H9 (cell line): ENCODE measurements around the gene CWC27. TPM values are rescaled to one million over a fixed set of nuclear protein-coding genes. Genes with fewer than 3 reads are reported as not detected.

Source experiments
- DNase-seq: peaks from one replicate; pipeline ENCODE4 v3.0.0-alpha.2; 2017
- H2AFZ ChIP-seq: one replicate; pipeline ENCODE4 v1.6.1; 2013; ENCODE audit warnings: mild to moderate bottlenecking, low read length, control low read depth, moderate library complexity
- H2AK5ac ChIP-seq: 2 replicates; pipeline ENCODE4 v1.6.1; 2013; ENCODE audit warnings: low read length, control low read depth, mixed read lengths; ENCODE audit not compliant: insufficient read length
- H2BK120ac ChIP-seq: one replicate; pipeline ENCODE4 v1.6.1; 2013; ENCODE audit warnings: low read depth, mild to moderate bottlenecking, low read length, control low read depth, inconsistent platforms; ENCODE audit not compliant: poor library complexity, severe bottlenecking
- H2BK12ac ChIP-seq: 2 replicates; pipeline ENCODE4 v1.6.1; 2013; ENCODE audit warnings: low read length, control low read depth, mixed read lengths, low read depth; ENCODE audit not compliant: insufficient read length
- H2BK15ac ChIP-seq: 2 replicates; pipeline ENCODE4 v1.6.1; 2013; ENCODE audit warnings: low read depth, low read length, control low read depth
- H2BK20ac ChIP-seq: one replicate; pipeline ENCODE4 v1.6.1; 2013; ENCODE audit warnings: low read depth, mild to moderate bottlenecking, low read length, control low read depth, inconsistent platforms; ENCODE audit not compliant: poor library complexity, severe bottlenecking
- H2BK5ac ChIP-seq: 2 replicates; pipeline ENCODE4 v1.6.1; 2013; ENCODE audit warnings: low read length, control low read depth, mixed read lengths; ENCODE audit not compliant: insufficient read length
- H3K14ac ChIP-seq: 2 replicates; pipeline ENCODE4 v1.6.1; 2013; ENCODE audit warnings: low read length, control low read depth; ENCODE audit not compliant: insufficient read depth
- H3K18ac ChIP-seq: 2 replicates; pipeline ENCODE4 v1.6.1; 2013; ENCODE audit warnings: low read depth, mild to moderate bottlenecking, mixed read lengths, low read length, control low read depth; ENCODE audit not compliant: insufficient read length
- H3K23ac ChIP-seq: 2 replicates; pipeline ENCODE4 v1.6.1; 2013; ENCODE audit warnings: low read length, control low read depth, mixed read lengths, low read depth; ENCODE audit not compliant: insufficient read length
- H3K23me2 ChIP-seq: 2 replicates; pipeline ENCODE4 v1.6.1; 2013; ENCODE audit warnings: low read depth, mild to moderate bottlenecking, mixed read lengths, low read length, control low read depth; ENCODE audit not compliant: insufficient read length, poor library complexity, severe bottlenecking
- H3K27ac ChIP-seq: 2 replicates; pipeline ENCODE4 v1.5.1; 2013; ENCODE audit warnings: low read length, control low read depth, mixed read lengths, low read depth; ENCODE audit not compliant: insufficient read length
- H3K27me3 ChIP-seq: 2 replicates; pipeline ENCODE4 v1.6.1; 2013; ENCODE audit warnings: low read length, control low read depth, inconsistent platforms; ENCODE audit not compliant: insufficient read depth
- H3K4ac ChIP-seq: 2 replicates; pipeline ENCODE4 v1.6.1; 2013; ENCODE audit warnings: low read depth, mild to moderate bottlenecking, control low read depth, inconsistent platforms, low read length, moderate library complexity
- H3K4me1 ChIP-seq: 2 replicates; pipeline ENCODE4 v1.6.1; 2013; ENCODE audit warnings: low read length, control low read depth, inconsistent platforms; ENCODE audit not compliant: insufficient read depth
- H3K4me2 ChIP-seq: 2 replicates; pipeline ENCODE4 v1.6.1; 2013; ENCODE audit warnings: low read length, control low read depth, mixed read lengths; ENCODE audit not compliant: insufficient read length, insufficient read depth
- H3K56ac ChIP-seq: 2 replicates; pipeline ENCODE4 v1.6.1; 2013; ENCODE audit warnings: low read depth, mild to moderate bottlenecking, mixed read lengths, low read length, control low read depth; ENCODE audit not compliant: insufficient read length
- H3K79me1 ChIP-seq: 2 replicates; pipeline ENCODE4 v1.6.1; 2013; ENCODE audit warnings: low read depth, mild to moderate bottlenecking, moderate library complexity, low read length, control low read depth, inconsistent platforms; ENCODE audit not compliant: insufficient read depth, poor library complexity, severe bottlenecking
- H3K79me2 ChIP-seq: 2 replicates; pipeline ENCODE4 v1.6.1; 2013; ENCODE audit warnings: low read length, control low read depth, inconsistent platforms; ENCODE audit not compliant: insufficient read depth
- H3K9ac ChIP-seq: 2 replicates; pipeline ENCODE4 v1.6.1; 2013; ENCODE audit warnings: low read length, control low read depth, mixed read lengths; ENCODE audit not compliant: insufficient read length; ENCODE audit errors: extremely low read depth
- H3K9me3 ChIP-seq: one replicate; pipeline ENCODE4 v1.6.1; 2013; ENCODE audit warnings: low read depth, low read length, inconsistent platforms; ENCODE audit not compliant: control insufficient read depth
- H3T11ph ChIP-seq: one replicate; pipeline ENCODE4 v1.6.1; 2013; ENCODE audit warnings: mild to moderate bottlenecking, low read length, control low read depth, inconsistent platforms
- H4K20me1 ChIP-seq: one replicate; pipeline ENCODE4 v1.6.1; 2013; ENCODE audit not compliant: control insufficient read depth, insufficient read length, insufficient read depth
- H4K5ac ChIP-seq: 2 replicates; pipeline ENCODE4 v1.6.1; 2013; ENCODE audit warnings: low read depth, mild to moderate bottlenecking, mixed read lengths, low read length, control low read depth; ENCODE audit not compliant: insufficient read length
- H4K8ac ChIP-seq: replicated peaks from 2 replicates; pipeline ENCODE4 v1.6.1; 2013; ENCODE audit warnings: low read length, control low read depth, mixed read lengths, low read depth; ENCODE audit not compliant: insufficient read length
- H4K91ac ChIP-seq: 2 replicates; pipeline ENCODE4 v1.6.1; 2013; ENCODE audit warnings: low read depth, mild to moderate bottlenecking, moderate library complexity, mixed read lengths, low read length, control low read depth; ENCODE audit not compliant: insufficient read length
- H3K27ac Mint-ChIP-seq, 3 experiments: 2 replicates in 2 of 3; 3 replicates in 1 of 3; pipeline ENCODE4 v1.8.0; 2020 to 2021; ENCODE audit warnings: mixed read lengths in 3 of 3, mild to moderate bottlenecking in 1 of 3, moderate library complexity in 1 of 3
- H3K27me3 Mint-ChIP-seq: 2 replicates; pipeline ENCODE4 v1.8.0; 2021; ENCODE audit warnings: low read depth, mild to moderate bottlenecking, moderate library complexity, mixed read lengths
- H3K36me3 Mint-ChIP-seq, 3 experiments: 2 replicates in 2 of 3; 3 replicates in 1 of 3; pipeline ENCODE4 v1.8.0; 2020 to 2021; ENCODE audit warnings: low read depth in 3 of 3, mixed read lengths in 3 of 3; ENCODE audit not compliant: insufficient read depth in 1 of 3
- H3K4me1 Mint-ChIP-seq, 2 experiments: 2 replicates each; pipeline ENCODE4 v1.8.0; 2020; ENCODE audit warnings: mixed read lengths in 2 of 2
- H3K4me3 Mint-ChIP-seq, 2 experiments: 2 replicates in 1 of 2; 3 replicates in 1 of 2; pipeline ENCODE4 v1.8.0; 2020 to 2021; ENCODE audit warnings: mild to moderate bottlenecking in 2 of 2, mixed read lengths in 2 of 2, moderate library complexity in 1 of 2
- H3K9me3 Mint-ChIP-seq, 2 experiments: 2 replicates in 1 of 2; 3 replicates in 1 of 2; pipeline ENCODE4 v1.8.0; 2020; ENCODE audit warnings: mild to moderate bottlenecking in 2 of 2, mixed read lengths in 2 of 2, moderate library complexity in 1 of 2
- total RNA-seq: library from RNA; stranded (reverse); gene quantifications from 2 replicates; pipeline ENCODE4 v1.2.1, GENCODE V29; 2021
- TF ChIP-seq, protein P1 (sequence below): fragments of 200-600 bp; sonication (generic); conservative IDR thresholded peaks from 3 replicates; pipeline ENCODE4 v1.8.0; 2021; ENCODE audit warnings: antibody characterized with exemption, mild to moderate bottlenecking

CWC27 gene
- total RNA-seq, 1 experiment from 2014 or later: 41.9 TPM

DNA sequence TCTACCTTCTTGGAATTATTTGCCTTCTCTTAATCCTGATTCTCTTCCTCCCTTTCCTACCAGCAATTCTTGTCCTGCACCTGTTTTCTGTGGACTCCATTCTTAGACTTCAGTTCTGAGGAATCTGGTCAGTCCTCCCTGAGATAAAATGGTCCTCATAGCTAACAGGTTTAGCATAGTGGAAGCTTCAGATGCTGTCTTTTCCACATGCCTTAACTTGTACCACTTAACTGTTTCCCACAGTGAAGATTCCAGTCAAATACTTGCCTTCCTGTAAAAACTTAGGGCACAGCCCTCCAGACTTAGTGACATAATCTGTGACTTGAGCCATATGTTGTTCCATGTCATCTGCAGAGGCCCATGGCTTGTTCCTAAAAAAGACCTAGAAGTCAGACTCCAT is 261.3 kb downstream of the CWC27 start:
- no peak overlapping the region for H3K4me2 ChIP-seq
- H3K27me3 ChIP-seq: no peaks in the 10 kb centered on the region
- TF ChIP-seq, protein P1, sequence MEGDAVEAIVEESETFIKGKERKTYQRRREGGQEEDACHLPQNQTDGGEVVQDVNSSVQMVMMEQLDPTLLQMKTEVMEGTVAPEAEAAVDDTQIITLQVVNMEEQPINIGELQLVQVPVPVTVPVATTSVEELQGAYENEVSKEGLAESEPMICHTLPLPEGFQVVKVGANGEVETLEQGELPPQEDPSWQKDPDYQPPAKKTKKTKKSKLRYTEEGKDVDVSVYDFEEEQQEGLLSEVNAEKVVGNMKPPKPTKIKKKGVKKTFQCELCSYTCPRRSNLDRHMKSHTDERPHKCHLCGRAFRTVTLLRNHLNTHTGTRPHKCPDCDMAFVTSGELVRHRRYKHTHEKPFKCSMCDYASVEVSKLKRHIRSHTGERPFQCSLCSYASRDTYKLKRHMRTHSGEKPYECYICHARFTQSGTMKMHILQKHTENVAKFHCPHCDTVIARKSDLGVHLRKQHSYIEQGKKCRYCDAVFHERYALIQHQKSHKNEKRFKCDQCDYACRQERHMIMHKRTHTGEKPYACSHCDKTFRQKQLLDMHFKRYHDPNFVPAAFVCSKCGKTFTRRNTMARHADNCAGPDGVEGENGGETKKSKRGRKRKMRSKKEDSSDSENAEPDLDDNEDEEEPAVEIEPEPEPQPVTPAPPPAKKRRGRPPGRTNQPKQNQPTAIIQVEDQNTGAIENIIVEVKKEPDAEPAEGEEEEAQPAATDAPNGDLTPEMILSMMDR: no peak
- Mint-ChIP-seq H3K27me3 (peaks cover 4% of the 10 kb centered on the region), H3K36me3 (no peaks in the 10 kb centered on the region), H3K27ac (no peak overlapping the region), H3K9me3 (no peaks in the 10 kb centered on the region; a peak in 1 of 5 replicates), H3K4me1 (peaks cover 15 to 20% of the 10 kb centered on the region in 2 experiments), H3K4me3 (no peak overlapping the region)
- H3K79me1 ChIP-seq: no peaks in the 10 kb centered on the region
- no peak overlapping the region for H2BK120ac ChIP-seq
- no peak overlapping the region for H3T11ph ChIP-seq
- H3K23me2 ChIP-seq: peaks cover under 1% of the 10 kb centered on the region
- no peak overlapping the region for H2BK20ac ChIP-seq
- H3K23ac ChIP-seq: no peak overlapping the region
- H3K56ac ChIP-seq: no peak overlapping the region
- H4K91ac ChIP-seq: no peak overlapping the region
- H3K14ac ChIP-seq: no peak overlapping the region
- no peaks in the 10 kb centered on the region for H4K20me1 ChIP-seq
- H3K4ac ChIP-seq: no peak overlapping the region
- H3K4me1 ChIP-seq: 0 out of 2 replicates have a peak, but pooled peaks cover 3% of the 10 kb centered on the region
- no peak overlapping the region for H3K9ac ChIP-seq
- DNase-seq: no peak
- H2BK15ac ChIP-seq: no peak overlapping the region
- H2AK5ac ChIP-seq: no peak overlapping the region
- no peak overlapping the region for H2BK5ac ChIP-seq
- H3K9me3 ChIP-seq: no peaks in the 10 kb centered on the region
- H3K79me2 ChIP-seq: no peaks in the 10 kb centered on the region
- H4K8ac ChIP-seq: no peak overlapping the region
- no peak overlapping the region for H2BK12ac ChIP-seq
- no peak overlapping the region for H3K18ac ChIP-seq
- H2AFZ ChIP-seq: no peak overlapping the region
- H3K27ac ChIP-seq: no peak overlapping the region
- no peak overlapping the region for H4K5ac ChIP-seq
